ENCODE results near the gene ELFN2.

DNA sequence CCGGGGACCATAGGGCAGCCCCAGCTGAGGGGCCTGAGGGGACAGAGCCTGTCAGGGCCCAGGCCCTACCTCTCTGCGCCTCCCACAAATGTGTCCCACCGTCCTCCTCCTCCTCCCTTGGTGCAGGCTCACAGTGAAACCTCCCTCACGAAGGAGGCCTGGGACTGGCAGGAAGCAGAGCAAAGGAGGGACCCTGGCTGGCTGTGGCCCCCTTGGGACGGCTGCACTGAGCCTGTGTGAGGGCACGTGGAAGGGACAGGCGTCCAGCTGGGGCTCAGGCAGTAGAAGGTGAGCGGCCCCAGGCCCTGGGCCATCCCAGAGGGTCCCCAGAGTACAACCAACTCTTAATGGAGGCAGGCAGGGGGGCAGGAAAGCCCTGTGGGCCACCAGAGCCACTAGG is 60.7 kb downstream of the ELFN2 start:
- TF ChIP-seq JUN (IDR thresholded peaks at IDR 0.05): no peak
- TF ChIP-seq, protein P1, sequence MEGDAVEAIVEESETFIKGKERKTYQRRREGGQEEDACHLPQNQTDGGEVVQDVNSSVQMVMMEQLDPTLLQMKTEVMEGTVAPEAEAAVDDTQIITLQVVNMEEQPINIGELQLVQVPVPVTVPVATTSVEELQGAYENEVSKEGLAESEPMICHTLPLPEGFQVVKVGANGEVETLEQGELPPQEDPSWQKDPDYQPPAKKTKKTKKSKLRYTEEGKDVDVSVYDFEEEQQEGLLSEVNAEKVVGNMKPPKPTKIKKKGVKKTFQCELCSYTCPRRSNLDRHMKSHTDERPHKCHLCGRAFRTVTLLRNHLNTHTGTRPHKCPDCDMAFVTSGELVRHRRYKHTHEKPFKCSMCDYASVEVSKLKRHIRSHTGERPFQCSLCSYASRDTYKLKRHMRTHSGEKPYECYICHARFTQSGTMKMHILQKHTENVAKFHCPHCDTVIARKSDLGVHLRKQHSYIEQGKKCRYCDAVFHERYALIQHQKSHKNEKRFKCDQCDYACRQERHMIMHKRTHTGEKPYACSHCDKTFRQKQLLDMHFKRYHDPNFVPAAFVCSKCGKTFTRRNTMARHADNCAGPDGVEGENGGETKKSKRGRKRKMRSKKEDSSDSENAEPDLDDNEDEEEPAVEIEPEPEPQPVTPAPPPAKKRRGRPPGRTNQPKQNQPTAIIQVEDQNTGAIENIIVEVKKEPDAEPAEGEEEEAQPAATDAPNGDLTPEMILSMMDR (IDR thresholded peaks at IDR 0.05): no peak
- no peak for TF ChIP-seq RNF2 (IDR thresholded peaks at IDR 0.05; ENCODE audit: borderline replicate concordance, low read depth)
- no peak for TF ChIP-seq RAD21 (conservative IDR thresholded peaks at IDR 0.05 in 1 of 2, IDR thresholded peaks at IDR 0.05 in 1 of 2)
- TF ChIP-seq, protein P2, sequence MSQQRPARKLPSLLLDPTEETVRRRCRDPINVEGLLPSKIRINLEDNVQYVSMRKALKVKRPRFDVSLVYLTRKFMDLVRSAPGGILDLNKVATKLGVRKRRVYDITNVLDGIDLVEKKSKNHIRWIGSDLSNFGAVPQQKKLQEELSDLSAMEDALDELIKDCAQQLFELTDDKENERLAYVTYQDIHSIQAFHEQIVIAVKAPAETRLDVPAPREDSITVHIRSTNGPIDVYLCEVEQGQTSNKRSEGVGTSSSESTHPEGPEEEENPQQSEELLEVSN (IDR thresholded peaks at IDR 0.05; ENCODE audit: borderline replicate concordance, low read depth): no peak

Data from A549 (cell line).